Stimulated activated CD8-positive, alpha-beta memory T cell treated with anti-CD3 and anti-CD28 coated beads, Interleukin-2, amount 100 ng/mL, for 48 hours (primary cell): ENCODE data around the gene ERBB4.

Experiments
- DNase-seq, 2 donors: peaks; one replicate each; pipeline ENCODE4 v3.0.0-alpha.2; 2020; ENCODE audit warnings: low read depth in 2 of 2

ERBB4 gene

DNA sequence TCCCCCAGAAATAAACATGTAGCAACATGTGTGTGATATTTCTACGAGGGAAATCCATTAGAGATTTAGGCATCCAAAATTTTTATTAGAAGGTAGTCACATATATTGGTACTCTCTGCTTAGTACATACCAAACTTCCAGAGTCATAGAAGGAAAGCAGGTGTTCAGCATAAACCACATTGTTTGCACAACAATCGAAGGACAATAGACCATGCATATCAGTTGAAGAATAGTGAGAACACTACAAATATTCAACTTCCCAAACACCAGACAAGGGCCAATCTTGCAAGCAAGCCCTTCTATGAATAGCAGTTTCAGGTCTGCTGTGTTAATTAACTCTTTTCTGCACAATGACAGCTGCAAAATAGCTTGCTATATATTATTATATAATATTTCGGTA lies 702.2 kb downstream of the ERBB4 start:
- no peak for DNase-seq

DNA sequence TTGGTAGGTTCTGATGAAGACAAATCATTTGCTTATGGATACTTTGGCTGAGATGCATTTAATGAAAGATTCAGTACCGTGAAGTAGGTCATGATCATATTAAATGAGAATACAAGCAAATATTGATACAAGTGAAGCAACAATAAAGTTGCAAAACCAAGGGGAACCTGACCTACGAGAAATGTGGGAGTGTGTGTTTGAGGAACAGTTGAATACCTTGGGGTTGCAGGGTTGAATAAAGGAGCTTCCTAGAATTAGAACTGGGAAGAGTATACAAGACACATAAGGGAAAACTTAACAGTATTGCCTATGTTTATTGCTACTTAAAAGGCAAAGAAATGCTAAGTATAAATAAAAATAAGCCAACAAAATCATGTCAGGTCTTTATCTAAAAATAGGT lies 702.9 kb downstream of the ERBB4 start:
- no peak for DNase-seq

DNA sequence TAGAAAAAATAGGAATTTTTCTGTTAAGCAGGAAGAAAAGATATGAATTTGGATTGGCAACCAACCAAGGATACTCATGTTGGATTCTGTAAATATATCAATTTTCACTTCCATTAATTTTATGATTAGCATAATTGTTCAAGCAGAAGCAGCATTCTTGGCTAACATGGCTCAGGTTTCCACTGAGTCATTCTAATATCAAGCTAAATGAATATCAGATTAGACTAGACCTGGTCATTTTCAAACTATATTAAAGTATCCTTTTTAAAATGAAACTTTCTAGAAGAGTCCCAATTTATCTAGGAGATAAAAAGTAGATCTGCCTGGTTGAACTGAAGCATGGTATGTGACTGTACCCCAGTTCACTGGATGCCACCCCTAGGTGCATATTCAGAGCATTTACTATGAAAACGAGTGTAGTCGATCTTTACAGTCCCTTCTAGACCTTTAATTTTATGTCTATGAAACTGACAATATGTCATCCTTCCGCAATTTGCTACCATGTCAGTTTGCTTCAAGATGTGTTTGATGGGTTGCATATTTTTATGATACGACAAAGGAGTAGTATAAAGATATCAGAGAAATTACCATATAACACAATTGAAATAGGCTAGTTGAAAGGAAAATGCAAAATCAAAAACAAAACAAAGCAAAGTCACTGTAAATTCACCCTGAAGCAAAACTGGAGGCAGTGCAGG lies 704.9 kb downstream of the ERBB4 start:
- DNase-seq, result no peak

DNA sequence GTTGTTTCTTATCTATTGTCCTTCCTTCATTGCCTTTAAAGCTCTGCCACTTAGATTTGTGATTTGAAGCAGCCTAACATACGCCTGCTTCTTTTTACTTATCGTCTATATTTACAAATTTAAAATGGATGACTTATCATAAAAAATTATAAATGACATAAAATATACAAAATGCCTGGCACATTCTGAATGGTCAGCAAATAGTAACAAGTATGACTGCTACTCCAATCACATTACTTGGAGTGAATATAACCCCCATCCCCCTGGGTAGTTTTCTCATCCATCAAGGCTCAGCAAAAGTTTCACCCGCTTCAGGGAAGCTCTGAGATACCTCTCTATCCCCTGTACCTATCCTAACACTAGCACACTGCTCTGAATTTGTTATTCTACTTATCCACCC lies 708.9 kb downstream of the ERBB4 start:
- no peak for DNase-seq

DNA sequence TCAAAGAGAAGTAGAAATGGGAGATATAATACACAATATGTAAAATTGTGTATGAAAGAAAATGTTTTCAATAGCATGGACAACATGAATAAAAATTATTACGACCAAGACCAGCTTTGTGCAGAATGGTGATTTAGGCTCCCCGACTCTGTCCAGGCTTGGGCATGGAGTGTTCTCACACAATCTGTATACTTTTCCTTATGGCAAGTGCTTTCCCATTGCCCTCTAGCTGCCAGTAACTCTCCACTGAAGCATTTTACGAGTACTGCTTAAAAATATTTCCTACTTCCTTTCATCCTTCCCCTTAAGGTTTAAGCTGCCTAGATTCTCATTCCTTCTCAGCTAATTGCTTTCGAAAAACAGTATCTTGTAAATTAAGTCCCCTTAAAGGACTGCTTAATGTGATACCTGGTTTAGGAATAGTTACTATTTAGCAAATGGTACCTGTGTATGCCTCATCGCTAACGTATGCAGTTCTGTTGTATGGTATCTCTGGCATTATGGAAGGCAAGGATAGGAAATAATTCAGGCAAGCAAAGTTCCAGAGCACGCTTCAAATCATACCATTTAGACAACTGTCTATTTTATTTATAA lies 714.6 kb downstream of the ERBB4 start:
- no peak for DNase-seq

DNA sequence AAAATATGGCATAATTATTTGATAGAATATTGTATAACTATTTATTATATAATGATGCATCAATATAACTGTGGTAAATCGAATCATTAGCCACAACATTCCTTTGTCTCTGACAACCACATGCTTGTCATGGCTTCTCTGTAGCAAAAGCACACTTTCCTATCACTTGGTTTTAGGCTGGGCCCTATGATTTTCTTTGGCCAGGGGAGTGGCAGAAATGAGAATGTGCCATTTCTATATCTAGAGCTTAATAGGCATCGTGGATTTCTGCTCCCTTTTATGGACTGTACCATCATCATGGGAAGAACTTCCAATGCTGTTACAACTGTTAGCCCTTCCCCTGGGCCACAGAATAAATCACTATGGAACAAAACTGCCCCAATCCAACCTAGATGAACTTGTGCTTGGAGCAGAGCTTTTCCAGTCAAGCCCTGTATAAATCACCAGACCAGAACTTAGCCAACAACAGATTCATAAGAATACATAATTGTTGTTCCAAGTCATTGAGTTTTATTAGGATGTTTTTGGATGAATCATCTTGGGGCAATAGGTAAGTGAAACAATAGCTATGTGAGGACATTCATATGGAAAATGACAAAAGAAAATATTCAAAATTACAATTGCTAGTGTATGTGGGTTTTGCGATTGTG lies 715.8 kb downstream of the ERBB4 start:
- DNase-seq, result no peak

DNA sequence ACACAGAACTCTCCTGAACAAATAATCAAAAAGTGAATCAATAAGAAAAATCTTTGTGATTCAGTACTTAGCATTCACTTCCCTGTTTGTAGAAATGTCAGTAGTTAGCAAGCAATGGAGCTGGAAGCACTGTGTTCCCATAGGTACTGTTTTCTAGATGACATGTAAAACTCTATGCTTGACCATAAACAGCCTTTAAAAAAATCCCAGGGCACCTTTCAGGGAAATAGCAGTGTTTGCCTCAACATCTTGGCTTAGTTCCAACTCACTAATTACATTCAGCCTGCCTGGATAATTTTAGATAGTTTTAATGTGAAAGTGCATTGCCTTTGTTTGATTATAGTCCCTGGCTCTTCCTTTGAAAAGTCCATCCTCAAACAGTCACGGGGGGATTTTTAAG lies 721.8 kb downstream of the ERBB4 start:
- no peak for DNase-seq

DNA sequence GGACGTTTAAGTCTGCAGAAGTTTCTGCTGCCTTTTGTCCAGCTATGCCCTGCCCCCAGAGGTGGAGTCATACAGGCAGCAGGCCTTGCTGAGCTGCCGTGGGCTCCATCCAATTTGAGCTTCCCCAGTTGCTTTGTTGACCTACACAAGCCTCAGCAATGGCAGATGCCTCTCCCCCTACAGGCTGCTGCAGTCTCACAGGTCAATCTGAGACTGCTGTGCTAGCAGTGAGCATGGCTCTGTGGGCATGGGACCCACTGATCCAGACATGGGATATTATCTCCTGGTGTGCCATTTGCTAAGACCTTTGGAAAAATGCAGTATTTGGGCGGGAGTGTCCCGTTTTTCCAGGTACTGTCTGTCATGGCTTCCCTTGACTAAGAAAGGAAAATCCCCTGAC lies 726.0 kb downstream of the ERBB4 start:
- DNase-seq, result no peak

DNA sequence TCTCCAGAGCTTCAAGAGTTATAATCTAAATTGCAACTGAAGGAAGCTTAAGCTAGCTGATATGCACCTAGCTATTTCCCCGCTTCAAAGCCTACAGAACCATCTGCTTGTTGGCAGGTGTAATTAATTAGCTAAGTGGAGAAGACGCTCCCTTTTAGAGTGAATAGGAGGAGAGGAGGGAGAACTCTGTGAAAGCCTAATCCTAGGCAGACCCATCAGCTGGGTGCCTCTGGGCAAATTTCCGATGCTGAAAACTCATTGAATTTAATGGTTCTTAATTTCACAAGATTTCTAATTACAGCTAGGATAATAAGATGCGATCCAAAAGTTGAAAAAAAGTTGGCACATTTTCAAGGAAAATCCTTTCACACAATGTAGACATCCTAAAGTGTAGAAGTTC lies 735.9 kb downstream of the ERBB4 start:
- DNase-seq, result no peak

DNA sequence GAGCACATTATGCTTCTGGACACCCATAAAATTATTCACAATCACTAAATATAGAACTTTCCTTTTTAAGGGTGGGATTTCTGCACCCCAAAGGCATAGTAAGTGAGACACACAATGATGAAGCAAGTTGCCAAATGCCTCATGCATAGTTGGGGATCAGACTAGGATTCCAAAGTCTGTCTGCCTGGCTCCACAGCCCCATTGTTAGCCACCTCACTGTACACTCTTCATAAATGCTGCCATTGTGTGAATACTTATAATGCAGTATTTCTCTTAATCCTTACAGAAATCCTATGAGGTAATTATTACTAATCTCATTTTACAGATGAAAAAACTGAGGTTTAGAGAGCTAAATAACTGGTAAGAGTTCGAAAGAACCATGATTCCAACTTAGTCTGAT lies 738.6 kb downstream of the ERBB4 start:
- DNase-seq, result no peak

DNA sequence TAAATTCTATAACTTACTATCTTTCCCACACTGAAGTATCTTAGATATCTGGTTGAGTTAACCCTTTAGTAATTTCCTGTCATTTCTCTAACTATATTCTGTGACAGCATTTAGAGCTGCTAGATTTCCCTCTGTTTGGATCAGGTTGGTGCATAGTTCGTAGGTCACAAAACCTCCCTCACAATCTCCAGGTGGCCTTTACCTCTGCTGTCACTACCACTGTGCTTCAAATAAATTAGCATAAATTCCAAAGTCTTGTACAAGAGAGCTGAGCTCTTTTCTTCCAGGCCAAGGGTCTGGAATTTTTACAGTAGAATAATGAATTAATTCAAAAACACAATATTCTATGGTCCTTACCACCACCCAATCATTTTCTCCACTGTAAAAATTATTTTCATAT lies 739.7 kb downstream of the ERBB4 start:
- no peak for DNase-seq

DNA sequence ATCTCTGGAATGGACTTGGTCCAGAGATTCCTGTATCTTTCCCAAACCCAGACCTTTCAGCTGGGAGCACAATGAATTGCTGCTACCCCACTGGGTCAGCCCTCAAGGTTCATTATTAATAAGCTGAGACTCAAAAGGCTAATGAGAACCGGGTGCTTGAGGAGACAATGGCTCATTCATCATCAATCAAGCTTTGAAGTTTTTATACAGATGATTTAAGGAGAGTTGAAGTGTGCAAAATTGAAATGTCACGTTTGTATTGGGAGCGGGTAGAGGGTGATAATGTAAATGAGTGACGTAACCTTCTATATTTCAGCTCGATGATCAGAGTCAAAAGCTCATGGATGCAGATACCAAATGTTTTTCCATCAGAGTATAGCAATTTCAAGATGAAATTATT lies 744.9 kb downstream of the ERBB4 start:
- DNase-seq, result no peak

DNA sequence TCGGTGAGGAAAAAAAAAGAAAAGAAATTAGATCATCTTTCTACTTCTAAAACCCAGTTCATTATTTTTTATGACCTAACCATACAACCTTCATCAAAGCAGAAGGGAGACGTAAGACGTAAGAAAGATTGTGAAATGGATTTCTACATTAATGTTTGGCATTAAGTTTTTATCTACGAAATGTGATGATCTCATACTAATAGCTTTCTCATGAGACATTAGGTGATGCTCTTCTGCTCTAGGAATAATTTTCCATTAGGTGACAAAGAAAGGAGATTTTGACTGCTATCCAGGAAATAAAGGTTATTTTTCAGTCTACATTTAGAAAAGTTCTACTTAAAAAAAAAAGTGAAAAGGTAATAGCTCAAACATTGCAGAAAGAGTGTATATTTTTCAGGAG lies 748.6 kb downstream of the ERBB4 start:
- DNase-seq, result no peak

DNA sequence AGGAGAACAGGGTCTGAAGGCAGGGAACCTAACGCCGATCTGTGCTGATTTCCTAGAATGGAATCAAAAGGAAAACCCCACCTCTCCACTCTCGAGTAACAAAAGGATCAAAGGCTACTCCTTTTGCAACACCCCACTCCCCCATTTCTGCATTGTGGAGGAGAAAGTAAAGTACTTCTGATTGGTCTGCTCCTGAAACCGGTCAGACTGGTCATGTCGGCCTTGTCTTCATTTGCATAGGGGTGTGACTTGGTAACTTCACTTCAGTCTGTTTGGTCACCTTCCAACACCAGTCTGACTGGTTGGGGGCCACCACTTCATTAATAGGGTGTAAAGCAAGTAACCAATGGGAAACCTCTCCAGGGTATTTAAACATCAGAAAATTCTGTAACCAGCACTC lies 771.9 kb downstream of the ERBB4 start:
- no peak for DNase-seq

DNA sequence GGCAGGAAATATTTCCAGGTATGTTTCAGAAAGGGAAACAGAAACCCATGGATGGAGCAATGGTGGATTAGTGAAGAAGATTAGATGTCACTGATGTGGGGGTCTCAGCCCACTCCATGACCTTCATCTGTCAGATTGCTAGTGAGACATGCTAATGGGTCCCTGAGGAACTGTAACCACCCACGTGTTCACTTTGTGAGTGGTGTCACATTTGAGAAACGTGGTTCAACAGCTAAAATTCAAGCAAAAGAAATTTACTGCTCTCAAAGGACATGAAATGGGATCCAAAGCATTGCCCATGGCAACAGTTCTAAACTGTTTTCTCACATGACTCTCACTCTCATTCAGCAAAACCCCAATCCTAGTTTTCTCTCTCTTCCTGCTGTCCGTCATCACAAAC lies 776.1 kb downstream of the ERBB4 start:
- DNase-seq, result no peak

DNA sequence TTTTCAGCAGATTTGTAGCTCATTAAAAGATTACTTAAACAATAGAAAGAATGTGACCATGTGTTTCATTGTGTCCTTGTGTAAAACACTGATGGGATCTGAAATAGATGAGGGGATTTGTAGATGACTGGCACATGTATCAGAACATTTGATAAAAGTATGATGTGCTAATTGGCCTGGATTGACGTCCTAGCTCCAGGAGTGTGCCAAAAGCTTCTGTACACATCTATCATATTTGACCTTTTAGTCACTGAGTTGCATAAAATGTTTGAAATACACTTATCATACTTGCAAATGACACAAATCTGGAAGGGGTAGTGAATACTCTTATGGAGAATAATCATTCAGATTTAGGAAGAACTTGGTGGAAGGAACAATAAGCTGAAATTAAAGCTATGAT lies 778.5 kb downstream of the ERBB4 start:
- DNase-seq, result no peak

DNA sequence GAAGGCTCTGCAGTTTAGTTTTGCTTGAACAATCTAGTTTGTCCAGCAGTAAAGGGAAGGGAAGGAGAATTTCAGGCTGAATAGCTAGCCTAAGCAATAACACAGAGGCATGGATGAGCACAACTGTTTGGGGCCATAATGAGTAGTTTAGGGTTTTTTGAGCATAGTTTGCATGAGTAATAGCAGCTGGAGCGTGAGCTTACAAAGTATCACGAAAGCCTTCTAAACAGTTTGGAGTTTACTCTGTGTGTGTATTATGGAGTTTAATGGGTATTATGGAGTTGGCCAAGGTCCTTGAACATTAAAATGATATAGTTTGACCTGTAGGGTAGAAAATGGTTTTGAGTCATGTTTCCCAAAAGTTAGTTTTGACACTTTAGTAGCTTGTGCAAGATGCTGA lies 782.3 kb downstream of the ERBB4 start:
- no peak for DNase-seq

DNA sequence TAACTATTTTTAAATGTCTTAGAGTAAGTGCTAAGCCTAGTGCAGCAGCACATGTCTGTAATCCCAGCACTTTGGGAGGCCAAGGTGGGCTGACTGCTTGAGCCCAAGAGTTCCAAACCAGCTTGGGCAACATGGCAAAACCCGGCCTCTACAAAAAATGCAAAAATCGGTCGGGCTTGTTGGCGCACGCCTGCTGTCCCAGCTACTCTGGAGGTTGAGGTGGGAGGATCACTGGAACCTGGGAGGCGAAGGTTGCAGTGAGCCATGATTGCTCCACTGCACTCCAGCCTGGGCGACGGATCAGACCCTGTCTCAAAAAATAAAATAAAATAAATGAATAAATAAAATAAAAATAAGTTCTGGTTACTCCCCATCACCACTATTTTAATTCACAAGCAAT lies 783.4 kb downstream of the ERBB4 start:
- no peak for DNase-seq

DNA sequence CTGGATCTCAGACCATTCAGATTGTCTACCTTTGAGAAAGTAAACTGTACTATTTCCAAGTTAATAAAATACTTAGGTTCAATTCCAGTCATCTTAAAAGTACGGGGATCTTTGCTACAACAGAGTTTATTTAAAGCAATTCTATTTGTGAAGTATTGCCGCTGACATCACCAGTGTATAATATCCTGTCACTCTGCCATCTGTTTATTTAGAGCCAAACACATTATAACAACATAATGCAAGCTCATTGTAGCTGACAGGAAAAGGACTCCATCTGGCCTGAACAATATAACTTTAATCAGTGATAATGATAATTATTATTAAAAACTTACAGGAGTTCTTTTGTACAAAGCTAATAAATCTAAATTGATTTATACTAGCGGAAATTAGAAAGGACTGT lies 786.8 kb downstream of the ERBB4 start:
- no peak for DNase-seq

DNA sequence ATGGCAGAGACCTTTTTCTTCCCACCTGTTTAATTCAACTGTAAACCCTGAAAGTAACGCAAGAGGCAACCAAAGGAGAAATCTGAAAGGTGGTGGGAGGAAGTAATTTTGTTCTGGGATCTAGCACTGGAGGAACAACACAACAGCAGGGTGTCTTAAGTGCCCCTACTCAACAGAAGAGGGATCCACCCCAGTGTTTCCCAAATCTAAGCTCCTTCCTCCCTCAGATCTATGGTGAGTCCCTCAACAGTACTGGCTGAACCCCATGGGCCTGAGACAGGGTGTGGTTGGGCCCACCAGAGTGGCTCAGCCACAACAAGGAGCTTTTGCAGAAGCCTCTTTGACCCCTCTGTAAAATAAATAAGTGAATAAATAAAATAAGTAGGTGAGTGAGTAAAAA lies 790.3 kb downstream of the ERBB4 start:
- DNase-seq, result no peak

DNA sequence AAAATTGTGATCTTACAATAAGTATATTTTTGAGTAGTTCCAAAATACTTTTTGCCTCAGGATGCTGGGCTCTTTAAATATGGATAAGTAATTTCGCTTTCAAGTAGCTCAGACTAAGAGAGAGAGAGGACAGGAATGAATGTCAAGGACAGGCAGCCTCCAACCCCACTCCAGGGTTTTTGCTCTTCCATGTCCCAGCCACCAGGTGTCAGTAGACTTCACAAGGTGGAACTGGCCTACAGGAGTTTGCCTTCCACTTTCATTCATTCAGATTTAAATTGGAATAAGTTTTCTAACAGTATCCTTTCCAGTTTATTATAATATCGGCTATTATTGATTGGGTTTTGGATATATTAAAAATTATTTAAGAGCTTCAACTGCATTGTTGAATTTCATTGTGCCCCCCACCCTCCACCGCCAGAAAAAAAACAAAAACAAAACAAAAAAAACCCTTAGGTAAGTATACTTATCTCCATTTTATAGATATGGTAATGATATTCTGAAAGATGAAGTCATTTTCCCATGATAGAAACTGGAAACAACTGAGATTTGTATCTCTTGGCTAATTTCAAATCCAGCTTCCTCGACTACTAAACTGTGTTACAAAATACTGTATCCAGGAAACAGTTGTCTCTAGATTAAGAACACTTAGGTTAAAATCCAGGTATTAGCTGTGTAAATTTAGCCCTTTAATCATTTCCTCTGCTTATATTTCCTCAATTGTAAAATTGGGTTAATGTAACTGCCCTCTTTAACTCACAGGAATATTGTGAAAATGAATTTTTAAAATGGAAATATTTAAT lies 793.1 kb downstream of the ERBB4 start:
- DNase-seq, result no peak

DNA sequence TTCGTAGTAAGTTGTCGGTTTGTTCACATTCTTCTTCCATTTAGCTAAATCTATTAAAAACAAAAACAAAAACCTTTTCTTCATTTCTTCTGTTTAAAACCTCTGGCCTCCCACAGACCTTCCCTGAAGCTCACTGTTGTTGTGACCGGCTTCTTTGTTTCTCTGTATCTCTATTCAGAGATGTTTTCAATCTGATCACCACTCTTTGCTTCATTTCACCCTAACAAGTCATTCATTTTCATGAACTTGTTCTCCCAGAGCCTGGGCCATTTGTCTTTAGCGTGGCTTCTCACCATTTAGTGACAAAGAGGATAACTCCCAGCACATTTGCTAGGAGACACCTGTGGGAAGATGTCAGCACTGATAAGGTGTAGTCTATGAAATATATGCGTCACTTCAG lies 794.2 kb downstream of the ERBB4 start:
- DNase-seq, result no peak

DNA sequence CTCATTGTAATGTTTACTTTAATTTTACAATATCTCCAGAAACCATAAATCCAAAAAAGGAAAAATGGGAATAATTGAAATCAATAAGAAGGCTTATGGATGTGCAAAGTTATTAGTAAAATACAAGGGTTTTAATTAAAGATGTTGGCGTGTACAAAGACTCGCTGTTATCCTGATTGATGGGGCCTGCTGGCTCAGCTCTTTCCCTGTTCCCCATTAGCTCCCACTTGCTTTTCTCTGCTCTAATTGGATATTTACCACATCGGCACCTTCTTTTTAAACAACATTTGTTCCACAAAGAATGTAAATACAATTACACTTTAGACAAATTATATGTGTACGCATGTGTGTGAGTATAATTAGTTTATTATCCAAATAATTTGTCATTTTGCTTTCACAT lies 796.6 kb downstream of the ERBB4 start:
- no peak for DNase-seq
